HCT116 (cell line): ENCODE results near the gene SH2D6.

Experiments
- CEBPB ChIP-seq: IDR thresholded peaks from 2 replicates; pipeline ENCODE4 v1.6.1; 2012; ENCODE audit warnings: low read depth
- JUND ChIP-seq: IDR thresholded peaks from 2 replicates; pipeline ENCODE4 v1.6.1; 2012
- POLR2AphosphoS5 ChIP-seq: IDR thresholded peaks from 2 replicates; pipeline ENCODE4 v1.6.1; 2011; ENCODE audit warnings: mild to moderate bottlenecking, low read depth, low read length, moderate library complexity
- SP1 ChIP-seq: IDR thresholded peaks from 2 replicates; pipeline ENCODE4 v1.6.1; 2012; ENCODE audit warnings: low read depth
- TF ChIP-seq, protein P1 (sequence below), 3 experiments: fragments of 200-600 bp in 1 of 3; sonication (generic) in 1 of 3; IDR thresholded peaks in 2 of 3; conservative IDR thresholded peaks in 1 of 3; 2 replicates each; pipeline ENCODE4 v1.5.1; 2012 to 2017; ENCODE audit warnings: low read depth in 2 of 3, low read length in 2 of 3, antibody characterized with exemption in 1 of 3, borderline replicate concordance in 1 of 3, control low read depth in 1 of 3, mild to moderate bottlenecking in 1 of 3, mixed read lengths in 1 of 3, mixed run types in 1 of 3, moderate library complexity in 1 of 3; ENCODE audit not compliant: insufficient read depth in 1 of 3

DNA sequence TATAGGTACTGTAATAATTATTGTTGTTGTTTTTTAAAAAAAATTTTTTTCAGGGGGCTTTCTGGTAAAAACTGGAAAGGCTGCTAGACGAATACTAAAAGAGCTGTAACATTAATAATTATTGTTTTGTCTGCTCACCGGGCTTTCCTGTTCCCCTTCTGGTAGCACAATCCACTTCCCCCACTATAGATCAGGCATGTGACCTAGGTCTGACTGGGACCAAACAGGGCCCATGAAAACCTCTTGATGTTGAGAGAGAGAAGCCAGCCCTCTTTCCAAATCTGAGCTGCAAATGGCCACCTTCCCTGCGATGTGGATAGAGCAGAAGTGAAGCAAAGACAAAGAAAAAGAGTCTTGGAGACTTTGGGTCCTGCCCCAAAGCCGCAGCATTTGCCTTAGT lies 23.4 kb downstream of the SH2D6 start:
- TF ChIP-seq, protein P1, sequence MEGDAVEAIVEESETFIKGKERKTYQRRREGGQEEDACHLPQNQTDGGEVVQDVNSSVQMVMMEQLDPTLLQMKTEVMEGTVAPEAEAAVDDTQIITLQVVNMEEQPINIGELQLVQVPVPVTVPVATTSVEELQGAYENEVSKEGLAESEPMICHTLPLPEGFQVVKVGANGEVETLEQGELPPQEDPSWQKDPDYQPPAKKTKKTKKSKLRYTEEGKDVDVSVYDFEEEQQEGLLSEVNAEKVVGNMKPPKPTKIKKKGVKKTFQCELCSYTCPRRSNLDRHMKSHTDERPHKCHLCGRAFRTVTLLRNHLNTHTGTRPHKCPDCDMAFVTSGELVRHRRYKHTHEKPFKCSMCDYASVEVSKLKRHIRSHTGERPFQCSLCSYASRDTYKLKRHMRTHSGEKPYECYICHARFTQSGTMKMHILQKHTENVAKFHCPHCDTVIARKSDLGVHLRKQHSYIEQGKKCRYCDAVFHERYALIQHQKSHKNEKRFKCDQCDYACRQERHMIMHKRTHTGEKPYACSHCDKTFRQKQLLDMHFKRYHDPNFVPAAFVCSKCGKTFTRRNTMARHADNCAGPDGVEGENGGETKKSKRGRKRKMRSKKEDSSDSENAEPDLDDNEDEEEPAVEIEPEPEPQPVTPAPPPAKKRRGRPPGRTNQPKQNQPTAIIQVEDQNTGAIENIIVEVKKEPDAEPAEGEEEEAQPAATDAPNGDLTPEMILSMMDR (IDR thresholded peaks at IDR 0.05 in 2 of 3, conservative IDR thresholded peaks at IDR 0.05 in 1 of 3; ENCODE audit: borderline replicate concordance in 1 of 3, insufficient read depth in 1 of 3, low read depth in 2 of 3, low read length in 2 of 3) = no peak
- TF ChIP-seq POLR2AphosphoS5 = no peak
- no peak for TF ChIP-seq JUND
- TF ChIP-seq SP1 = no peak
- TF ChIP-seq CEBPB = no peak
